NCI-H1417 (cell line): Measurements from ENCODE around the gene SDF2L1.
"Not testable (repeated sequence)": the region's sequence is repeated elsewhere in the genome, so short reads cannot be mapped to it uniquely, and the experiment has no call there.

Source experiments
- DNase-seq, 3 experiments: peaks; one replicate each; lab custom pipeline; 2025; lab: John Stamatoyannopoulos, UW

The SDF2L1 gene

DNA sequence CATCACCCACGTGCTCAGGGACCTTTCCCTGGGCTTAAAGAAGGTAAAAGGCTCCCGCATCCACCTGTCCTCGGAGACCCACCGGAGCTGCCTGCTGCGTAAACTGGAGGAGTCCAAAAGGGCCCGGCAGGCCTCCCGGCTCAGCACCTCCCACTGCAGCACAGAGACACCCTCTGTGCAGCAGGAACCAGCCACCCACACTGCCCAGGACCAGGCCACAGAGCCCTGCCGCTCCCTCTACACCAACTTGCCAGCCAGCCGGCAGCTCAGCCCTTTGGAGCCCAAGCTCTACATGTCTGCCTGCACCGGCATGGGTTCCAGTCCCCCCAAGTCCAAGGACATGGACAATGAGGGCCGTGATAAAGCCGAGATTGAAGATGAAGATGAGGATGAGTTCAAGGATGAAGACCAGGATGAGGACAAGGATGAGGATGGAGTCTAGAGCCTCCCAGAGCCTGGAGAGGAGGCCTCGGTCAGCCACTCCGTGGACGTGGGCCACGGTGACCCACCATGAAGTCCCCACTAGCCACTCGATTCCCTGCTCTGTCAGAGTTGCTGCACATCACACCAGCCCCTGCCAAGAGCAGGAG, 5.4 kb upstream of the SDF2L1 start:
- DNase-seq, result no peak

GRCh38 chr22:21637450-21637849, 4.7 kb upstream of the SDF2L1 start:
- DNase-seq, result not testable (repeated sequence)

GRCh38 chr22:21639359-21639758, 2.7 kb upstream of the SDF2L1 start:
- DNase-seq, result no peak

DNA sequence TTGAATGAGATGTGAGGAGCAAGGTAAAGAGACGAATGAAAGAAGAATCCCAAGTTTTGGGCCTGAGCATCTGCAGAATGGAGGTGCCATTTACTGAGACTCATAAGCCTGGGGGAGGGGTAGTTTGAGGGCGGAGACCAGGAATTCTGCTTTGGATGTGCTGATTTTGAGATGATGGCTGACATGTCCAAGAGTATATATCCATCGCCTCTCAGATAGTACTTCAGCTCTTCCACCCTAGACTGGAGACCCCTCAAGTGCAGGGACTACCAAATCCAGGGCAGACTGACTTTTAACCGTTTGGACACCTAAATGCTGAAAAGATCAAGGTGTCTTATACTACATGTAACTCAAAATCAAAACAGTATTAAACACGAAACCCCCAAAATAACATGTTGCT, 1.3 kb upstream of the SDF2L1 start:
- no peak for DNase-seq

DNA sequence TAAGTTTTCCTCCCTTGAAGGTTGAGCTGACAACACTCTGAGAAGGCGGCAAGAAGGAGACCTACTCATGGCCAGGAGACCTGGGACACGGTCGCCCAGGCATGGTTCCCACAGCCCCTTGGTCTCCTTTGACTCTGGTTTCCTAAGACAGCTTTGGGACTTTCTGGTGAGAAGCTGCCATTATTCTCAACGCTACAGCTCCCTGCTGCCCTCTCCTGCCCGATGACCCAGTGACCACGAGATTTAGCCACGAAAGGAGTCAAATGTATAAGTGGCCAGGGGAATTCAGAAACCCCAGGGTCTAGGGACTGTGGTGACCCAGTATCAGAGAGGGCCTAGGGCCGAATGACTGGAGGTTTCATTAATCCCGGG, 699 bp upstream of the SDF2L1 start:
- peak in 2 of 3 experiments; percentile 53 to 74 for DNase-seq

- peak; percentile 26 to 70 (median 68) for DNase-seq
Observed at GRCh38 chr22:21642584-21643448, 714 bp downstream of the SDF2L1 start.

DNA sequence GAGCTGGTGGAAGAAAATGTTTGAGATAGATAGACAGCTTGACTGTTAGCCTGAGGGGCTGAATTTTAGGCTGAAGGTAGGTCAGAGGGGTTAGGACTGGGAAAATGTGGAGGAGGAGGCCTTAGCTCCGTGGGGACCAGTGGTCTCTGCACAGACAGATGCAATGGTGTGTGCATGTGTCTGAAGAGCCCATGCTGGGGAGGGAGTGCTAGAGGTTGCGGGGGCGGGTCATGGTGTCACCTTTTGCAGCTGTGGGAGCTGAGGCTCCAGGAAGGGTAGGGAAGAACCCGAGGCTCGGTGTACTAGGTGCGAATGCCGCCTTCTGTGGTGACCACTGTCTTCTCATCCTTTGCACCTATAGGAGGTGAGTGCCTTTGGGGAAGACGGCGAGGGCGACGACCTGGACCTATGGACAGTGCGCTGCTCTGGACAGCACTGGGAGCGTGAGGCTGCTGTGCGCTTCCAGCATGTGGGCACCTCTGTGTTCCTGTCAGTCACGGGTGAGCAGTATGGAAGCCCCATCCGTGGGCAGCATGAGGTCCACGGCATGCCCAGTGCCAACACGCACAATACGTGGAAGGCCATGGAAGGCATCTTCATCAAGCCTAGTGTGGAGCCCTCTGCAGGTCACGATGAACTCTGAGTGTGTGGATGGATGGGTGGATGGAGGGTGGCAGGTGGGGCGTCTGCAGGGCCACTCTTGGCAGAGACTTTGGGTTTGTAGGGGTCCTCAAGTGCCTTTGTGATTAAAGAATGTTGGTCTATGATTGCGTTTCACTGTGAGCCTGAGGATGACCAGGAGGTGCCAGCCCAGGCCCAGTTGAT, 1.6 kb downstream of the SDF2L1 start:
- peak in 1 of 3 experiments; percentile 12 for DNase-seq

- DNase-seq, result not testable (repeated sequence)
Observed at GRCh38 chr22:21645513-21645912, 3.4 kb downstream of the SDF2L1 start.

- DNase-seq, result peak; percentile 51 to 77 (median 65)
Observed at GRCh38 chr22:21646608-21647590, 4.8 kb downstream of the SDF2L1 start.

GRCh38 chr22:21650280-21650679, 8.2 kb downstream of the SDF2L1 start:
- DNase-seq, result no peak

DNA sequence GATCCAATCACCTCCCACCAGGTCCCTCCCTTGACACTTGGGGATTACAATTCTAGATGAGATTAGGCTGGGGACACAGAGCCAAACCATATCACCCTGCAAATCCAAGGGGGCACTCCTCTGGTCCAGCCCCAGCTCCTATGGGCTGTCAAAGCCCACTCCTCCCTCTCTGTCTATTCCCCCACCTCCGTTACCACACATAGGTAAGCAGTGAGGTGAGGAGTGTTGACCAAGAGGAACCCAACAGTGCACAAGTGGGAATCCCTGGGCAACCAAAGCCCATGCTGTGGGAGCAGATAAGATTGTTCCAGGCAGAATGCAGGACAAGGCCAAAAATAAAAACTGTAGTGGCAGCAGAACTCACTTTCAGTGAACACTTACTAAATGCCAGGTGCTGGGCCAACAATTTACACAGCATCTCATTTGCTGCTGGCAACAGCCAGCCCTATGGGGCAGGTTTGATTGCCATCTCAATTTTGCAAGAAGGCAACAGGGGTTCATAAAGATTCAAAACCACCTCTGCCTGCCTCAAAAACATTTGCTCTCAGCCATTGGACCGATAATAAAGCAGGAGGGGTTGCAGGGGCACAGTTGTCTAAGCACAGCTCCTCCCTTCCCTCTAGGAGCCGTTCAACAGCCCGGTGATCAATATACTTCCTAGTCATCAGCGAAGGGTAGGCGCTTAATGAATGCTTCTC, 8.9 kb downstream of the SDF2L1 start:
- DNase-seq, result peak in 2 of 3 experiments; percentile 56 to 63

DNA sequence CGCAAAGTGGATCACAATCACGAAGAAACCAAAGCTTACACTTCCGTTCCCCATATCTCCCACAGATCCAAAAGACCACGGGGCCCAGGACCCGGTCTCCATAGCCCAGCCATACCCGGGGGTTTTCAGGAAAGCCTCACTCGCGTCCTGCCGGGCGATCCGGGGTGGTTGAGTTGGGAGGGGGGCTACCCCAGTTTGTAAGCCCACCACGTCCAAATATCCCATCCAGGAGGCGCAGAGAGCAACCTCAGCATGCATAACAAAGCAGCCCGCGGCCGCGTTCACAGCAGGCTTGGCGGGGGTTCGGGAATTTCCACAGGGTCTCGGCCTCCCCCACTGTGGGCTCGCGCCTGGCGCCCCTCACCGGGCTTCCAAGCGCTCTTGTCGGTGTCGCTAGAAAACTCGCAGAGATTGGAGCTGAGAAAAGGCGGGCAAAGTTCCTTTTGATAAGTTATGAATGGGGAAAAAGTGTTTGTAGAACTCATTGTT, 9.5 kb downstream of the SDF2L1 start:
- DNase-seq, result no peak

DNA sequence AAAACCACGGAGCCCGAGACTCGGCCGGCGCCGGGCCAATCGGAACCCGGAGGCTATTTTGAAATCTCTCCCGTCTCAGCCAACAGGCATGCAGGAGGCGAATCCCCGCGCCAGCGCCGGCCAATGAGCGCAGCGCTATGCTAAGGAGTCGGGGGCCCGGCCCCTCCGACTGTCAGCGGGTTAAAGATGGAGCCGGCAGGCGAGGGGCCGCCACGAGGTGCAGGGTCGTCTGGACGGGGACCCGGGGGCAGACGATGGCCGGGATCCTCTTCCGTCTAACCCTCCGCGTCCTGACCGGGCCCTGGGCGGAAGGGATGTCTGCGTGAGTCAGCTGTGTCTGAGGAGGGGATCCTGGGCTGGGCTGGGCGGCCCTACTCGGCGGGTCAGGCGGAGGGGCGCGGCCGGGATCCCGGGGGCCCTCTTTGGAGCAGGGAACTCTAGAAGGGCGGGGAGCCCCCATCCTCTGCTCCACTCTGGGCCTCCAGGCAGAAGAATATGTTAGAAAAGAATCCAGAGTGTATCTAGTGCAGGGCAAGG, 10.0 kb downstream of the SDF2L1 start:
- DNase-seq, result peak; percentile 81 to 86 (median 84)

GRCh38 chr22:21652547-21653545, 10.7 kb downstream of the SDF2L1 start:
- no peak for DNase-seq

DNA sequence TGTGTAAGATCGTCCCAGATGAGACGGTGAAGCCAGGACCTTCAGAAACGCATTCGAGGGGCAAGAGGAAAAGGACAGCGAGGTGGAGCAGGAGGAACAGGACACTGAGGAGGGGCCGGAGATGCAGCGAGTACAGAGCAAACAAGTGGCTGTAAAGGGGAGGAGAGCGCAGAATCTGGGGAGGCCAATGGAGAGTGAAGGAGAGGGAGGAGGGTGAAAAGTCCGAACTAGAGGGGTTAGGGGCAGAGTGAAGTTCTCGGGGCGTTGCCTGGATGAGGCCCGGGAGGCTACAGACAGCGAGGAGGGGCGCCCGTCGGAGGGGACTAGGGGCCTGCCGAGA, 14.9 kb downstream of the SDF2L1 start:
- DNase-seq, result no peak

- DNase-seq, result peak; percentile 76 to 87 (median 86)
Observed at GRCh38 chr22:21657360-21658032, 15.4 kb downstream of the SDF2L1 start.

DNA sequence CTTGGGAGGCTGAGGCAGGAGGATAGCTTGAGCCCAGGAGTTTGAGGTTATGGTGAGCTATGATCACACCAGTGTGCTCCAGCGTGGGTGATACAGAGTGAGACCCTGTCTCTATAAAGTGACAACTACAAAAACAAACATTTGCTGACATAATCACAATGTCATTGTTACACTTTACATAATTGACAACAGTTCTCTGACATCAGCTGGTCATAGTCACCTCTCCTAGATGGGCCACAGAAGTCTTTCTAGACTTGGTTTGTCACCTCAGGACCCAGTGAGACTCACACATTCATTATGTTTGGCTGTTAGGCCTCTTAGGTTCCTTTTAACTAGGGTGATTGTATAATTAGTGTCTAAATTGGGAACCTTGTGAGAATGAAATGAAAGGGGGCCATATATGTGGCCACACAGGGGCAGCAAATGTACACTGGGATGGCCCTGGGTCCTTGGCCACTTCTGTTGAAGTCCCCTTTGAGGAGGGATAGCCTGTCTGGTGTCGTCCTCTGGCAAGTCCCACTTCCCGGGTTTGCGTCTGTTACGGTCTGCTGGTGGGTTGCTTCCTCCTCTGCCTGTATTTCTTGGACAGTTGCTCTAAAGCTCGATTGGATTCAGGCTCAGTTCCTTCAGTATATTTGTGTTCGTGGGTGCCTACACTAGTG, 17.9 kb downstream of the SDF2L1 start:
- no peak for DNase-seq

- DNase-seq, result no peak
Observed at GRCh38 chr22:21660904-21661303, 18.8 kb downstream of the SDF2L1 start.
